NT2/D1 (cell line): ENCODE results near the gene MAGEE1.

Source experiments
- DNase-seq: peaks from one replicate; pipeline ENCODE4 v3.0.0-alpha.2; 2011; ENCODE audit warnings: low read depth, low spot score
- H3K27me3 ChIP-seq: 2 replicates; pipeline ENCODE4 v1.6.0; 2011; ENCODE audit warnings: mild to moderate bottlenecking; ENCODE audit not compliant: insufficient read length, insufficient read depth
- H3K36me3 ChIP-seq: 2 replicates; pipeline ENCODE4 v1.6.1; 2011; ENCODE audit warnings: mild to moderate bottlenecking, low read length, mixed read lengths; ENCODE audit not compliant: insufficient read depth, insufficient read length
- H3K4me1 ChIP-seq: 2 replicates; pipeline ENCODE4 v1.5.1; 2011; ENCODE audit not compliant: insufficient read depth, insufficient read length
- H3K4me3 ChIP-seq: 2 replicates; pipeline ENCODE4 v1.5.1; 2011; ENCODE audit warnings: low read depth; ENCODE audit not compliant: insufficient read length
- H3K9ac ChIP-seq: 2 replicates; pipeline ENCODE4 v1.6.0; 2011; ENCODE audit warnings: low read depth; ENCODE audit not compliant: insufficient read length
- H3K9me3 ChIP-seq: 2 replicates; pipeline ENCODE4 v1.5.1; 2011; ENCODE audit warnings: mild to moderate bottlenecking, low read length; ENCODE audit not compliant: insufficient read depth
- SUZ12 ChIP-seq: IDR thresholded peaks from 2 replicates; pipeline ENCODE4 v1.6.1; 2011; ENCODE audit not compliant: insufficient read length, insufficient read depth; ENCODE audit errors: extremely low read depth
- YY1 ChIP-seq: IDR thresholded peaks from 2 replicates; pipeline ENCODE4 v1.6.1; 2011; ENCODE audit not compliant: insufficient read length, insufficient read depth
- ZNF274 ChIP-seq: IDR thresholded peaks from 2 replicates; pipeline ENCODE4 v1.6.1; 2011; ENCODE audit warnings: mild to moderate bottlenecking, low read depth, low read length

MAGEE1 gene

GRCh38 chrX:76453737-76454406 is 26.4 kb downstream of the MAGEE1 start:
- Histone ChIP-seq H3K4me1 (peaks cover 6% of the 10 kb centered on the region), H3K36me3 (no peaks in the 10 kb centered on the region), H3K27me3 (no peaks in the 10 kb centered on the region), H3K9ac (no peak overlapping the region), H3K4me3 (no peak overlapping the region), H3K9me3 (no peaks in the 10 kb centered on the region)
- TF ChIP-seq SUZ12 (no peak), ZNF274 (no peak), YY1 (no peak)
- DNase-seq, result no peak

- no peak overlapping the region for H3K4me3 ChIP-seq
- H3K9ac ChIP-seq, result no peak overlapping the region
- DNase-seq, result peak; percentile 38
- TF ChIP-seq SUZ12 (no peak), ZNF274 (no peak), YY1 (no peak)
- H3K9me3 ChIP-seq, result no peaks in the 10 kb centered on the region
- H3K27me3 ChIP-seq, result no peaks in the 10 kb centered on the region
- H3K36me3 ChIP-seq, result no peaks in the 10 kb centered on the region
- H3K4me1 ChIP-seq, result peaks cover 6% of the 10 kb centered on the region
Observed at GRCh38 chrX:76454456-76454927, 27.0 kb downstream of the MAGEE1 start.

DNA sequence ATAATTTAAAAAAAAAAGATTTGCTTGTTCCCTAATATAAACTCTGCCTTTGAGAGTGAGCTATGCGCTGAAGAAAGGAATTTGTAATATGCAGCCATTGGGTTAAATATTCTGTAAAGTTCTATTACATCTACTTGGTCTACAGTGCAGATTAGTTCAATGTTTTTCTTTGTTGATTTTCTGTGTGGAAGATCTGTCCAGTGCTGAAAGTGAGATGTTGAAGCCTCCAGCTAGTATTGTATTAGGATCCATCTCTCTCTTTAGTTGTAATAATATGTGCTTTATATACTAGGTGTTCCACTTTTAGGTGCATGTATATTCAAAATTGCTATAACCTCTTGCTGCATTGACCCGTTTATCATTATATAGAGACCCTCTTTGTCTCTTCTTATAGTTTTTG is 49.8 kb downstream of the MAGEE1 start:
- no peak overlapping the region for H3K9ac ChIP-seq
- TF ChIP-seq ZNF274 (no peak), SUZ12 (no peak), YY1 (no peak)
- H3K36me3 ChIP-seq, result no peaks in the 10 kb centered on the region
- no peaks in the 10 kb centered on the region for H3K27me3 ChIP-seq
- DNase-seq, result no peak
- H3K9me3 ChIP-seq, result no peaks in the 10 kb centered on the region
- H3K4me3 ChIP-seq, result no peak overlapping the region
- H3K4me1 ChIP-seq, result no peaks in the 10 kb centered on the region
